Astrocyte of the hippocampus (primary cell): ENCODE measurements around the gene PIK3R1.

Experiments
- DNase-seq: peaks from one replicate; pipeline ENCODE4 v3.0.0; 2011; ENCODE audit warnings: low read depth, low spot score

PIK3R1 gene

GRCh38 chr5:68329554-68330255, 114.1 kb downstream of the PIK3R1 start:
- no peak for DNase-seq

DNA sequence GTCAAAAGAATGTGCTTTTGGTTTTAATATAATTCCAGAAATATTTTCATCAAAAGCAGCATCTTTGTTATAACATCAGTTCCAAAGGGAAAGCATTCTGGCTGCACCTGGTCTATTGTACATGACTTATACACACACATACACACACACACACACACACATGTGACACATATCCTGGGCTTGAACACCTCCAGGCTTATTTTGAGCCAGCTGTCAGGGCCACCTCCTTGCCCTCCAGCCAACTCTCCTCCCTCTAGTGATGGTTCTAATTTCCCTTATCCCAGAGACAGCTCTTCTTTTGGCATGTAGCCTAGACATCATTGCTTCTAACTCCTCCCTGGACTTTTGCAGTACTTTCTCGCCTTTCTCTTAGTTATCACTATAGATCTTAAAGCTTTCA, 115.0 kb downstream of the PIK3R1 start:
- DNase-seq = no peak

DNA sequence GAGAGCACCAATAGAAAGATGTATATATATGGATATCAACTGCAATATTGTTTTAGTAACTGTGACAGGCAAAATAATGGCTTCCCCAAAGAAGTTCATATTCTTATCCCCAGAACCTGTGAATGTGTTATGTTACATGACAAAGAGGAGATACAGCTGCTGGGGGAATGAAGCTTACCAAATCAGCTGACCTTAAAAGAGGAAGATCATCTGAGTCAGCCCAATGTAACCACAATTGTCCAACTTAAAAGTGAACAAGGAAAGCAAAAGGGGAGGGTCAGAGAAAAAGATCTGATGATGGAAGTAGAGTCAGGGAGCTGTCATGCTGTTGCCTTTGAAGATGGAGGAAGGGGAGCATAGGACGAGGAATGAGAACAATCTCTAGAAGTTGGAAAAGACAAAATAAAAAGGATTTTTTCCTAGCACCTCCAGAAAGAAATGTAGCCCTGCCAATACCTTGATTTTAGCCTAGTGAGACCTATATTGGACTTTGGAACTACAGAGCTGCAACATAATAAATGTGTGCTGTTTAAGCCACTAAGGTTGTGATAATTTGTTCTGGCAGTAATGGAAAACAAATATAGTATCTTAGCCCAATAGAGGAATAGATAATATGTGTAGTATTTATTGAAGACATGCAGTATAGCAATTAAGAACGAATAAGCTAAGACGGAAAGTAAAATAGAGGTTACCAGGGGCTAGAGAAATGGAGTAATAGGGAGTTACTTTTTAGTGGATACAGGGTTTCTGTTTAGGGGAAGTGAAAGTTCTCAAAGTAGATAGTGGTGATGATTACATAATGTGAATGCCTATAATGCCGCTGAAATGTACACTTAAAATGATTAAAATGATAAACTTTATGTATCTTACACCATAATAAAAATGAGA, 115.9 kb downstream of the PIK3R1 start:
- no peak for DNase-seq

DNA sequence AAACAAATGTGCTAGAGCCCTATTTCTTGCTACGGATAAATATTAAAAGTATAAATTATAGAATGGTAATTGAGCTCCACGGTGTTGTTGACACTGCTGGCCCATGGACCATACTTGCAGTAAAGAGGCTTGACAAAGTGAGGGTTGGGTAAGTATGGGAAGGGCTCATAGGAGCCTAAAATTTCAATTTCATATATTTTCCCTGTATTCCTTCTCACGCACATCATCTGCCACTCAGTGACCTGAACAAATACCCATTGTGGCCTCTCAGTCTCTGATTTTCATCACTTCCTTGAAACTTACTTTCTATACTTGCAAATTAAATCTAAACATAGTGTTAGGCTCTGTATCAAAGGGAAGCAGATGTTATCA, 116.5 kb downstream of the PIK3R1 start:
- no peak for DNase-seq

GRCh38 chr5:68332556-68332955, 117.0 kb downstream of the PIK3R1 start:
- DNase-seq = no peak

- DNase-seq = peak; percentile 88
Observed at GRCh38 chr5:68333649-68334552, 118.3 kb downstream of the PIK3R1 start.

- no peak for DNase-seq
Observed at GRCh38 chr5:68334553-68334886, 119.0 kb downstream of the PIK3R1 start.

DNA sequence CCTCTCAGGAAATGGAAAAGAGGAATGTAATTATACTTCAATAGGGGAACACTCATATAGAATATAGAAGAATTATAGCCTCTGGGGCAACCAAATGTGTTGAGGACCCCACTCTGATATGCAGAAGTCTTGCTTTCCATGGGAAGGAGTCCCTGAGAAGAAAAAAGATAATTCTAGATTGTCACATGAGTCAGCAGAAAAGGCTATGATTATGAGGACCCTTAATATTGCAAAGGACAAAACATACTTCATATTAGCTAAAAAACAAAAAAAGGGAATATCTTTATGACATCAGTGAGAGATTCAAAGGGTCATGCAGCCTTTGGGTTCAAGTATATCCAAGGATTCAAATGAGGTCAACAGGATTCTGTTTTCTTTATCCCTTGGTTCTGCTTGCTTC, 119.5 kb downstream of the PIK3R1 start:
- no peak for DNase-seq

GRCh38 chr5:68336200-68336599, 120.6 kb downstream of the PIK3R1 start:
- no peak for DNase-seq

GRCh38 chr5:68337235-68337634, 121.7 kb downstream of the PIK3R1 start:
- DNase-seq = no peak

GRCh38 chr5:68339921-68340321, 124.4 kb downstream of the PIK3R1 start:
- DNase-seq = peak; percentile 72

DNA sequence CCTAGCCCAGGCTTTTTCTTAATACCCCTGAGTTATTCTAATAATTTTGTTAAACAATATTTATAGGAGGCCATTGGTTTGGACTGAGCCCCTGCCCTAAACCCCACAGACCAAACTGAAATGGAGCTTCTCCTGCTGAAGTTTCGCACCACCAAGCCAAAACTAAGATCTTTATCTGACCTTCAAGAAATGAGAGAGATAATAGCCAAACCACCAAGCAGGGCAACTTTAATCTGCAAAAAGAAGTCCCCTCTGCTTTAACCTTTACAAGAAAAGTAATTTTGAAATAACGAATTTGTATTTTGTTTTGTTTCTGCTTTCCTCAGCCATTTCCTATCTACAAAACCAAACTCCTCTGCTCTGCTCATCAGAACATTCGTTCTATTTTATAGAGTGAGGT, 125.5 kb downstream of the PIK3R1 start:
- DNase-seq = no peak

GRCh38 chr5:68342693-68343092, 127.1 kb downstream of the PIK3R1 start:
- no peak for DNase-seq

- DNase-seq = peak; percentile 91
Observed at GRCh38 chr5:68343421-68343826, 127.9 kb downstream of the PIK3R1 start.

DNA sequence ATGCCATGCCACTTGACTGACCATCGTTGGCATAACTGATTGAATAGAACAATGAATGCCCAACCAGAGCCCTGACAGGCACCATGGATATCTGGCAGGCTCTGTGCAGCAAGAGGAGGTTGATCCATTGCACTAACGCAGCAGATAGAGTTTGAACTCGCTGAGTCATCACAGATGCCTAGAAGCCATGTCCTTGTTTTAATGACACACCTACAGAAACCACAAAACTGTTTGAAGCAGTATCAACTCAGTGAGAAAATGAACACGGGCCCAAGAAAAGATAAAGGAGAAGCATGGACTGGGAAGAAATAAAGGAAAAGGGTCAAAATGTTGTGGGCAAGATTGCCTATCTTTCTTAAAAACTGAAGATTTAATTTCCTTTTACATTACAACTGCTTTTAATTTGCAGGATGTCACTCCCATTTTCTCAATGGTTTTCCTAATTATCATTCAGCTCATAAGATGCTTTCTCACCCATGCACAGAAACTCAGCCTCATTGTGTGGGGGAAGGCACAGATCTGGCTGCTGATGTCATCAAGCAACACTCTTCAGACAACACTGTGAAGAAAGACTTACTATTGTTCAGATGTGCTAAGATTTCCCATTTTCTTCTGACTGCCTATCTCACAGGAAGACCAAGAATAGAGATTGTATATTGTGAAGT, 129.0 kb downstream of the PIK3R1 start:
- DNase-seq = peak; percentile 76

DNA sequence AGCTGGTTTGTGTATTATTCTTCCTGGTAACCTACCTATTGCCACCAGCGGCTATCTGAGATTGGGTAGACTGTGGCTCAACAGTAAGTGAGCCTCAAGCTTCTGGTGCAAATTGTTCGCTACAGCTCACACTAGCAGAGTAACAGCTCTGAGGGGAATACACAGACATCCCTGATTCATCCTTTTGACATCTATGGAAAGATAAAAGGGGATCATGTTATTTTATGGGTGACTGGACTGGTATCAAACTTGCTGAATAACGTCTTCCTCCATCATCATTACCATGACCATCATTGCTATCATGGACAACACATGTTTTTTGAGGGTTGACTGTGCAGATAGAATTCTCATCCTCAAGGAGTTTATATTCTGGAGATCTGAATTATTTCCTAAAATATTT, 129.6 kb downstream of the PIK3R1 start:
- no peak for DNase-seq

GRCh38 chr5:68345582-68345981, 130.0 kb downstream of the PIK3R1 start:
- DNase-seq = no peak

- DNase-seq = no peak
Observed at GRCh38 chr5:68347536-68347935, 132.0 kb downstream of the PIK3R1 start.

- no peak for DNase-seq
Observed at GRCh38 chr5:68348447-68349222, 133.1 kb downstream of the PIK3R1 start.

DNA sequence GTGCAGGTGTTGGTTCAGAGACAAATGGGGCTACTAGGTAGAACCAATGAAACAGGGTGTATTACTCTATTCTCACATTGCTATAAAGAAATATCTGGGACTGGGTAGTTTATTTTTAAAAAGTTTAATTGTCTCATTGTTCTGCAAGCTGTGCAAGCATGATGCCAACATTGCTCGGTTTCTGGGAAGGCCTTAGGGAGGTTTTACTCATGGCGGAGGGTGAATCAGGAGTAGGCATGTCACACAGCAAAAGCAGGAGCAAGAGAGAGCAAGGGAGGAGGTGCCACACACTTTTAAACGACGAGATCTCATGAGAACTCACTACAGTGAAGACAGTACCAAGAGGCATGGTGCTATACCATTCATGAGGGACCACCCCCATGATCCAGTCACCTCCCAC, 134.6 kb downstream of the PIK3R1 start:
- DNase-seq = no peak
